Right lobe of liver (tissue), 4 donors: Measurements from ENCODE around the gene ZNF615.

Source experiments
- POLR2A ChIP-seq: fragments of 450-650 bp; IDR thresholded peaks from one replicate; pipeline ENCODE4 v1.6.1; 2017; ENCODE audit warnings: antibody characterized with exemption, mild to moderate bottlenecking
- TF ChIP-seq, protein P1 (sequence below), 4 donors: fragments of 200-600 bp in 3 of 4; fragments of 450-650 bp in 1 of 4; IDR thresholded peaks; one replicate each; pipeline versions ENCODE4 v1.5.1 to v1.8.0; 2016 to 2022; ENCODE audit warnings: antibody characterized with exemption in 4 of 4, mild to moderate bottlenecking in 2 of 4
- donor health status: DM: no; HTN: no; CAD: no.
- donor health status: DM: no; HTN: no; CAD: no.
- donor health status: DM: no; HTN: yes; CAD: no.

GRCh38 chr19:51944798-51945552 is 63.0 kb downstream of the ZNF615 start:
- TF ChIP-seq, protein P1, sequence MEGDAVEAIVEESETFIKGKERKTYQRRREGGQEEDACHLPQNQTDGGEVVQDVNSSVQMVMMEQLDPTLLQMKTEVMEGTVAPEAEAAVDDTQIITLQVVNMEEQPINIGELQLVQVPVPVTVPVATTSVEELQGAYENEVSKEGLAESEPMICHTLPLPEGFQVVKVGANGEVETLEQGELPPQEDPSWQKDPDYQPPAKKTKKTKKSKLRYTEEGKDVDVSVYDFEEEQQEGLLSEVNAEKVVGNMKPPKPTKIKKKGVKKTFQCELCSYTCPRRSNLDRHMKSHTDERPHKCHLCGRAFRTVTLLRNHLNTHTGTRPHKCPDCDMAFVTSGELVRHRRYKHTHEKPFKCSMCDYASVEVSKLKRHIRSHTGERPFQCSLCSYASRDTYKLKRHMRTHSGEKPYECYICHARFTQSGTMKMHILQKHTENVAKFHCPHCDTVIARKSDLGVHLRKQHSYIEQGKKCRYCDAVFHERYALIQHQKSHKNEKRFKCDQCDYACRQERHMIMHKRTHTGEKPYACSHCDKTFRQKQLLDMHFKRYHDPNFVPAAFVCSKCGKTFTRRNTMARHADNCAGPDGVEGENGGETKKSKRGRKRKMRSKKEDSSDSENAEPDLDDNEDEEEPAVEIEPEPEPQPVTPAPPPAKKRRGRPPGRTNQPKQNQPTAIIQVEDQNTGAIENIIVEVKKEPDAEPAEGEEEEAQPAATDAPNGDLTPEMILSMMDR (IDR thresholded peaks at IDR 0.05) = no peak
- no peak for TF ChIP-seq POLR2A
